Head of caudate nucleus (tissue), 42 donors: ENCODE data around the gene LAMTOR1.
"Not testable (repeated sequence)": the region's sequence is repeated elsewhere in the genome, so short reads cannot be mapped to it uniquely, and the experiment has no call there.

ENCODE experiments used
- DNase-seq, 42 donors: peaks; one replicate each; pipeline versions ENCODE4 v3.0.0 to v3.0.0-alpha.2; 2020 to 2021; ENCODE audit warnings: mixed read lengths in 7 of 42
- intact Hi-C: fragments of 100-400 bp; cut with DNase I; formaldehyde crosslinking; loops from one replicate; pipeline ENCODE4 v1.15.0; 2022

Gene LAMTOR1

GRCh38 chr11:72102946-72103753, at the start of gene LAMTOR1:
Gene LAMTOR1 (minus strand): TSS chr11:72103297. CDS start chr11:72103224, 73 bp downstream.
- intact Hi-C loops: loop anchor here (1.0 to 2.0 kb wide), 2 partner anchors 9 to 22 kb away; partner anchors contain the start of genes ANAPC15, LRRC51 and NUMA1
- DNase-seq: peak; percentile 93 to 100 (median 98)

GRCh38 chr11:72150882-72151281, 47.8 kb upstream of the LAMTOR1 start:
- no peak for DNase-seq
- intact Hi-C loops: no loop called here

- no peak for DNase-seq
- intact Hi-C loops: no loop called here
Measured at GRCh38 chr11:72146625-72147024, 43.5 kb upstream of the LAMTOR1 start.

- intact Hi-C loops: no loop called here
- DNase-seq: no peak
Measured at GRCh38 chr11:72144807-72145565, 41.9 kb upstream of the LAMTOR1 start.

GRCh38 chr11:72142543-72142942, 39.4 kb upstream of the LAMTOR1 start:
- intact Hi-C loops, DNase-seq: not testable (repeated sequence)

GRCh38 chr11:72142086-72142485, 39.0 kb upstream of the LAMTOR1 start:
- intact Hi-C loops, DNase-seq: not testable (repeated sequence)

GRCh38 chr11:72141066-72141465, 38.0 kb upstream of the LAMTOR1 start:
- intact Hi-C loops: no loop called here
- DNase-seq: no peak

- no peak for DNase-seq
- intact Hi-C loops: no loop called here
Measured at GRCh38 chr11:72140661-72141060, 37.6 kb upstream of the LAMTOR1 start.

GRCh38 chr11:72139500-72139899, 36.4 kb upstream of the LAMTOR1 start:
- intact Hi-C loops: no loop called here
- no peak for DNase-seq

- intact Hi-C loops: no loop called here
- DNase-seq: no peak
Measured at GRCh38 chr11:72138821-72139390, 35.8 kb upstream of the LAMTOR1 start.

GRCh38 chr11:72136684-72137262, 33.7 kb upstream of the LAMTOR1 start:
- intact Hi-C loops: no loop called here
- no peak for DNase-seq

- intact Hi-C loops: no loop called here
- no peak for DNase-seq
Measured at GRCh38 chr11:72135891-72136683, 33.0 kb upstream of the LAMTOR1 start.

GRCh38 chr11:72135473-72135872, 32.4 kb upstream of the LAMTOR1 start, which contains the start of gene FOLR3:
Gene FOLR3 (plus strand): TSS chr11:72135725. CDS start chr11:72135953, 228 bp downstream.
- DNase-seq, intact Hi-C loops: not testable (repeated sequence)

GRCh38 chr11:72132646-72133045, 29.5 kb upstream of the LAMTOR1 start:
- intact Hi-C loops: no loop called here
- DNase-seq: no peak

GRCh38 chr11:72129381-72129780, 26.3 kb upstream of the LAMTOR1 start:
- DNase-seq: no peak
- intact Hi-C loops: no loop called here

GRCh38 chr11:72127923-72128322, 24.8 kb upstream of the LAMTOR1 start:
- intact Hi-C loops: no loop called here
- no peak for DNase-seq

GRCh38 chr11:72125956-72126355, 22.9 kb upstream of the LAMTOR1 start:
- intact Hi-C loops: no loop called here

GRCh38 chr11:72124046-72124445, 20.9 kb upstream of the LAMTOR1 start:
- DNase-seq: no peak
- intact Hi-C loops: no loop called here

More at GRCh38 chr11:72125956-72126355, 22.9 kb upstream of the LAMTOR1 start:
- DNase-seq: no peak
